Head of caudate nucleus (tissue), 42 donors: ENCODE measurements around the gene GIPC3.

Experiments used
- DNase-seq, 42 donors: peaks; one replicate each; pipeline versions ENCODE4 v3.0.0 to v3.0.0-alpha.2; 2020 to 2021; ENCODE audit warnings: mixed read lengths in 7 of 42
- intact Hi-C: fragments of 100-400 bp; cut with DNase I; formaldehyde crosslinking; loops from one replicate; pipeline ENCODE4 v1.15.0; 2022

Gene GIPC3

DNA sequence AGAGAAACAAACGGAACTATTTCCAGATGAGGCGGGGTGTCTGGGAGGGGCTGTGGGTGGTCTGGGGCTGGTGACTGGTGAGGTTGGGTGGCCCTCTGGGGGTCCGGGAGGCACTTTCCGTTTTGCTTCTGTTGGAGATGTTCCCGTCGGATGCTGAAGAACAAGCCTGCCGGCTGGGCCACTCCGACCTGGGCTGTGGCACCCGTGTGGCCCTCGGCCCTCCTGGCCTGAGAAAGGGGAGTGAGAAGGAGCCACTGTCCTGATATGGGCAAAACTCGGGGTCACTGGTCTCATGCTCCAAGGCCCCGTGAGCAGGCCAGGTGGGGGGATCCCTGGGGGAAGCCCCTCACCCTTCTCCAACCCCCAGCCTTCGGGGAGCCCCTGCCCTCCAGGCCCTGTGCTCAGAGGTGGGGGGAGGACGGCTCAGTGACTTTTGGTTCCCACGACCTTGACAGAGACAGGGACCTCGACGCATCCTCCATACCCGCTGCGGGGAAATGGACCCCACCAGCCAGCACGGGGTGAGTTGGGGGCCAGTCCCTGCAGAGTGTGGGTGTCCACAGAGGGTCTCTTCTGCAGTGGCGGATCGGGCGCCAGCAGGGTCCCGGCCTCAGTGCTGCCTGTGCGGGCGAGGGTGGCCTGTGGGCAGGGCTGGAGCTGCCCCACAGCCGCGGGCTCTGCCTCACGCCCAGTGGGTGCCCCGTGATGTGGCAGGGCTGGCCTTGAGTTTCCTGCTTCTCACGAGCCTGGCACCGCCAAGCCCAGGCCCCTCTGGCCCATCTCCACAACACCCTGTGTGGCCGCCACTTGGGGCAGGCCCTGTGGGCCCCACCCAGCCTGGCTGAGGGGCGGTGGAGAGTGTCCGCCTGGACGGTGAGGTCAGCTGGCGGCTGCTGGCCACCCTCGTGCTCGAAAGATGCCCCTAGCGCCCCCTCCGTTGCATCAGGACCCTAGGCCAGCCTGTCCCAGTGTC lies 25.8 kb downstream of the GIPC3 start:
- no peak for DNase-seq
- intact Hi-C loops = no loop called here

DNA sequence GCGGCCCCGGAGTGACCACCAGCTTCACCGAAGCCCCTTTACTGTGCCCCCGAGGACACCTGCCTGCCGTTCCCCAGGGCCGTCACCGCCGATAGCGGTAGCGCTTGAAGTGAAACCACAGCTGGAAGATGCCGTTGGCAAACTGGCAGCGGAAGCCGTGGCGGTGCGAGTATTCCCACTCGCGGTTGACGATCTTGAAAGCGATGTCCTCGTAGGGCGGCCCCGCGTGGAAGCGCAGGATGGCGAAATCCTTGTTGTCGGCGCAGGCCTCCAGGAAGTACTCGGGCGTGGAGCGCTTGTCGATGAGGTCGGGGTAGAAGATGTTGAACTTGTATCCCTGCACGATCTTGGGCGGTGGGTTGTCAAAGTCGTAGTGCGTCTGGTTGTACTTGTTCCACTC lies 26.6 kb downstream of the GIPC3 start:
- DNase-seq = no peak
- intact Hi-C loops = no loop called here

DNA sequence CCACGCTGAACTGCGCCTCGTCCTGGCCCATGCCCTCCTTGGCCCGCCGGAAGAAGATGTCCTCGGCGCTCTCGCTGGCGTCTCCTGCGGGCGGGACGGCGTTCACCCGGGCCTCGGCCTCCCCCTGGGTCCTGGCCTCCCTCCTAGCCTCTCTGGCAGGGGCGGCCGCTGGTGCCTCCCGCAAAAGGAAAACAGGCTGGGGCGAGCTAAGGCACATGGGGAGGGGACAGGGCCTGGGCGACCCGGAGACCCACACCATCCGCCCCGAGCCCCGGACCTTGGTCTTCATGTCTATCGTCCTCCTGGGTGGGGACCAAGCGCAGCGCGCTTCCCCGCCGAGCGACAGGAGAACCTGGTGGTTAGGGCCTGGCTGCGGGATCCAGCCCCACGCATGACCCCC lies 27.1 kb downstream of the GIPC3 start:
- intact Hi-C loops = no loop called here

DNA sequence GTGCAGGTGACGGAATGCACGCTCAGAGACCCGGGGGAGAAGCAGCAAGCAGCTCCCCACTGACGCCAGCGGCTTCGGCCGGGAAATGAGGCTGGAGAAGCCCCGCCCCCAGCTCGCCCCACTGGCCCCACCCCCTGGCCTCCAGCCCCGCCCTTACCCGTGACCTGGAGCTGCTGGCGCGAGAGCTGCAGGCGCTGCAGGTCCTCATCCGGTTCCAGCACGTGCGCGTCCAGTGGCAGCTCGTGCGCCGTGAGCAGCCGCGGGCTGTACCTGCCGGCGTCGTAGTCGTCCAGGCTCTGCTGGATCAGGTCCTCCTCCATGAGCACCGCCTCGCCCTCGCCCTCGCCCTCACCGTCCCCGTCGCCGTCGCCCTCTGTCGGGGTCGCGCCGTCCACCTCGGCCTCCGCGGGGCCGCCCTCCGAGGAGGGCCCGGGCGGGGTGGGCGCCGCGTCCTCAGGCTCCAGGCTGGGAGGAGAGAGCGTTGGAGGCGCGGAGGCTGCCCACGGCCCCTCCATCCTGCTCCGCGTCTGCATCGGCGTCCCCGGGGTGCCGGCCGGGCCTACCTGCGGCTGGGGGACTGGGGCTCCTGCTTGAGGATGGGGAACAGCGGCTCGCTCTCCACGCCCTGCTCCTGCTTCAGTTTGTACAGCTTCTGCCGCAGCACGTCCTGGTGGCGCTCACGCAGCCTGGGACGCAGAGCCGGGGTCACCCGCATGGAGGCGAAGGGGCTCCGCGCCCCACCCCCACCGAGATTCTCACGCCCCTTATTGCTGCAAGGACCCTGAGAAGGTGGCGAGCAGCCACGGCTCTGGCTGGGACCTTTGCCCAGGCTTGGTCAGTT lies 27.8 kb downstream of the GIPC3 start:
- intact Hi-C loops = no loop called here
- DNase-seq = no peak

More for the DNA sequence above, 27.1 kb downstream of the GIPC3 start:
- no peak for DNase-seq

DNA sequence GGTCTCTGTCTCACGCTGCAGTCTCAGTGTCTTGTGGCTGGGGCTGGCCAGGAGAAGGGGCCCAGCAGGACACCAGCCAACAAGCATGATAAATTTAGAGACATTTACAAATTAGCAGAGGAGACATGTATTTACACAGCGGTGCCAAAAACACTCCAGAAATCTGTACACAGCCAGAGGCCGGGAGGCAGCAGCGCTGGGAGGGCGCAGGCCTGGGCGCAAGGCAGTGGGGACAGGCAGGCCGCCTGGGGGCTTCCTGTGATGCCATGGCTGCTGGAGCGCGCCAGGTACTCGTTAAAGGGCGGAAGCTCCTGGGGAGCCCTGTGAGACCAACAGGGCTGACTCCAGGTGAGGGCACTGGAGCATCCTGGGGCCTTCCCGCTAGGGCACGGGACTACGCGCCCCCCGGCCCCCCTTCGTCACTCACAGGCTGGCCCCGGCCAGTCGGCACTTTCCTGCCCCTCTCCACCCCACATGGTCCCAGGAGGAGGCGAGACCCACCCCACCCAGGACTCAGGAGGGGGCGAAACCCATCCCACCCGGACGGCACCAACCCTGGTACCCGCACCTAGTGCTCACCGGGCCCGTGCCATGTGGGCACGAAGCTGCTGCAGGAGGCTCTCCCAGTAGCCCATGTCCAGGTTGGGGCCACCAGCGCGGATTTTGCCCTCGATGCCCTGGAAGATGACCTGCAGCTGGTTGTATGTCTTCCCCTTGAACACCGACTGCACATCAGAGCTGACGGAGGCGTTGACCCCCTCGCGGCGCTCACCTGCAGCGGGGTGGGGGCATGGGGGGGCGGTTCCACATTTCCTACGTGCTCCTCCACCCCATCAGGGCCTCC lies 28.8 kb downstream of the GIPC3 start:
- no peak for DNase-seq
- intact Hi-C loops = no loop called here

DNA sequence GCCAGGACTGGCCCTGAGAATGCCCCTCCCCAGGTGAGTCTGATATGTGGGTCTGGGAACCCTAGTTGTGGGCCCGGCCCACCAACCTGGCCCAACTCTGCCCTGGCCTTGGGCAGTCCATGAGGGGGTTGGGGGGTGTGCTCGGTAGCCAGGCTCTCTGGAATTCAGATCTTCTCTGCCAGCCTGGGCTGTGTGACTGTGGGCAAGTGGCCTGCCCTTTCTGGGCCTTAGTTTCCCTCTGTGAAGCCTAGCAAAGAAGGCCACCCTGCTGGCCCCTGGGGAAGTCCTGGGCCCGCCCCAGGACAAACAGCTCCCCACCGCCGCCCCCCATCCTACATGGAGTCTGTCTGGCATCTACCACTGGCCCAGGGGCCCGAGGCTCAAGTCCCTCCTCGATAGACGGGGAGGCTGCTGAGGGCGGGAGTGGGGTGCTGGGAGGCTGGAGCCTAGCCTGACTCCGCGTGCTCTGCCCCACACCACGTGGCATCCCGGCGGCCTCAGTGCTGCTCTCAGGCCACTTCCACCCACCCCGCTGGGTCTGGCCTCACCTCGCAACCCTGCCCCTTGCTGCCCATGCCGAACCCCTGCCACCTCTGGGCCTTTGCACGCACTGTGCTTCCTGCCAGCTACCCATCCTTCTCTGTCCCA lies 29.7 kb downstream of the GIPC3 start:
- intact Hi-C loops = loop anchor here (5.0 kb wide), 1 partner anchor 68 kb away; no protein-coding TSS in a partner anchor
- DNase-seq = no peak

DNA sequence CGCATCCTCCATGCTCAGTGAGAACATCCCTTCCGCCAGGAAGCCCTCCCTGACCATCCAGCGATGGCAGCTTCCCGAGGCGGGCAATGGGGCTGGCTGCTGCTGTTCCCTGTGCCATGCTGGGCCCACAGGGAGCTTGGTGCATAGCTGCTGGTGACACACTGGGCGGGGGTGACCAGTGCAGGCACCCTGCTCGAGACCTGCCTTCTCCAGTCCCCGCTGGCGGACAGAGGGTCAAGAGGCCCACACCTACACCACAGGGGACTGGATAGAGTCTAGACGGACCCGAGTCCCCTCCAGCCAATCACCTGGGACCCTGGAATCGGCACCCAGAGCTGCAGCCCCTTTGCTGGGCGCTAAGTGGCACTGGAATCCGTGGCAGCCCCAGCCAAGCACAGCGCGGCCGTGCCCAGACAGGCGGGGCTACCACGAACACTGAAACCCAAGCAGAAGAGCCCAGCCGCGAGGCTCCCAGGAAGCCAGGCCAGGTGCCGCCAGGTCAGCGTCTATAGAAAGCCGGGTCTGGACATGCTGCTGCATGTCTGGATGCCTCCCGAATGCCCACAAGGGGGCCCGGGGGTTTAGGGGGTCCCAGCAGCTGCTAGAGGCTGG lies 30.4 kb downstream of the GIPC3 start:
- DNase-seq = no peak
- intact Hi-C loops = loop anchor here (5.0 kb wide), 1 partner anchor 68 kb away; no protein-coding TSS in a partner anchor

DNA sequence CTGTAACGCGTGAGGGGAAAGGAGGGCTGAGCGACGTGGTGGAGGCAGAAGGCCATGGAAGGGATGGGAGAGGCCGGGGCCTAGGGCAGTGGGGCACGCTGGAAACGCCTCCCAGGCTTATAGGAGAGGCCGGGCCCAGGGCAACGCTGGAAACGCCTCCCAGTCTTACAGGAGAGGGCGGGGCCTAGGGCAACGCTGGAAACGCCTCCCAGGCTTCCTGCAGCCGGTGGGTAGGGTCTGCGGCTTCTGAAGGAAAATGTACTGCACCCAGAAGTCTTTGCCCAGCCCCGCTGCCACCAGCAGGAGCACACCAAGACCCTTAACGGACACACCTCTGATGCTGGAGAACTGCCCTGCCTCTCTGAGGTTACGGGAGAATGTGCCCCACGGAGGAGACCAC lies 32.2 kb downstream of the GIPC3 start:
- DNase-seq = no peak

DNA sequence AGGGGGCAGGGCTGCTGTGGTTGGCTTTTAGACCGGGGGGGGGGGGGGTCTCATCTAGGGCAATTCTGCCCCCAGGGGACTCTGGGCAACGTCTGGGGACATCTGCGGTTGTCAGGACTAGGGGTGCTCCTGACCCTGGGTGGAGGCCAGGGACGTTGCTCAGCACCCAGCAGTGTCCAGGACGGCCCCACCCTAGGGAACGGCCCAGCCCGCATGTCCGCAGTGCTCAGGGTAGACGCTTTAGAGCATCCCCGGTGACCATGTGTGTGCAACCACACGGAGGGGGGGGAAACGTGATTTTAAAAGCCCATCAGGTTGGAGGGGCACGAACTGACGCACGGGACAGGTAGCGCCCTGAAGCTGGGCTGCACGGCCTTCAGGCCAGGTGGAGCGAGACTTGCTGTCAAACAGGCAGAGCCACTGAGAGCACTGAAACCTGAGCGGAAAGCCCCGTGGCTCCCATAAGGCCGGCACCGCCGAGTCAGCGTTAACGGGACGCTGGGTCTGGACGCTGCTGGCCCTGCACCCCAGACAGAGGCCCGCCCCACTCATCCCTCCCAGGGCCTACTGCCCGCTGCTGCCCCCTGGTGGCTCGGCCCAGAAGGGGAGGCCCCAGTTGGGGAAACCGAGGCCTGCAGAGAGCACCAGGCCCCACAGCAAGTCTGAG lies 33.0 kb downstream of the GIPC3 start:
- DNase-seq = peak in 41 of 42 donors; percentile 29 to 86 (median 63)
- intact Hi-C loops = loop anchor here (5.0 kb wide), 1 partner anchor 71 kb away; no protein-coding TSS in a partner anchor

More for the DNA sequence above, 32.2 kb downstream of the GIPC3 start:
- intact Hi-C loops = loop anchor here (5.0 kb wide), 1 partner anchor 70 kb away; no protein-coding TSS in a partner anchor

DNA sequence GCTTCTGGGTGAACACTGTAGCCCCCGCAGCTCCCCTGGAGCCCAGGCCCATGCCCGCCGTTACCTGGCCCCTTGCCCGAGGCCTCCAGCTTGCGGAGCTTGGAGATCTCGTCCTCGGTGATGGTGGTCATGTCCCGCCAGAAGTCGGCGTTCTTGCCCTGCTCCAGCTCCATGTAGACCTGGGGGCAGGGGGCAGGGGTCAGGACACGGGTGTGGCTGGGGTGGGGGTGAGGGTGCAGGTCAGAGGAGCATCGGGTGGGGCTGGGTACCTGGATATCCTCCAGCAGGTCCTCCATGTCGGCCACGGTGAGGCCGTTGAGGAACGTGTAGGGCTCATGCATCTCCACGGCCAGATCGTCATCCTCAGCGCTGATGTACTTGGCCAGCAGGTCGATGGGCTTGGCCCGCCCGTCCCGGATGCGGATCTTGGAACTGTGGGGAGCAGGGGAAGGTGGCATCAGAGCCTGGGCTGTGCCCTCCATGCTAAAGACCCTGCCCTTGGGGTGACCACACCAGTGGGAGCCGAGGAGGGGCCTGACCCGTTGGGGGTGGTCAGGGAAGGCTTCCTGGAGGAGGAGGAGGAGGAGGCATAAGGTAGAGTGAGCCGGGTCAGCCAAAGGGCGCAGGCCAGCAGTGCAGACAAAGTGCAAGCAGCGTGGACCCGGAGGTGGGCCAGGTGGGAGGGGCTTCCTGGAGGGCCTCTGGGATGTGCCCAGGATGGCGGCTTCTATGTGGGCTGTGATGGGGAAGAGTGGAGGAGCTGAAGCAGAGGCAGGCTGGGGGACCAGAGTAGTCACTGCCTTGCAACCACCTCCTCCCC lies 33.7 kb downstream of the GIPC3 start:
- intact Hi-C loops = loop anchor here (5.0 kb wide), 1 partner anchor 72 kb away; no protein-coding TSS in a partner anchor
- DNase-seq = no peak

DNA sequence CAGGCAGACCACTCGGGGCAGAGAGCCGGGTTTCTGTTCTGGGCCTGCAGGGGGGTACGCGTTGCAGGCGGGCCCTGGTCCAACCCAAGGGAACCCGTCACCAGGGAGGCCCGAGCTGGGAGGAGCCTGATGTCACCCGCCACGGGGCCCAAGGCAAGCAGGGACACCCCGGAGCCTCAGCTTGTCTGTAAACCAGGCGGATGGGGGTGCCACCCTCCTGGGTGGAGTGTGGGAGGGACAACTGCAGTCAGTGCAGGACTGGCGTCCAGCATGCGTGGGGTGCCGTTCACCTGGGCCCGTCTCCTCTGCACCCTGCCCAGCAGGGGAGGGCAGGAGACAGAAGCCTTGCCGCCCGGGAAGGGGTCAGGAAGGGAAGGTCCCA lies 34.3 kb downstream of the GIPC3 start:
- intact Hi-C loops = loop anchor here (5.0 kb wide), 2 partner anchors 42 to 72 kb away; no protein-coding TSS in a partner anchor
- no peak for DNase-seq

DNA sequence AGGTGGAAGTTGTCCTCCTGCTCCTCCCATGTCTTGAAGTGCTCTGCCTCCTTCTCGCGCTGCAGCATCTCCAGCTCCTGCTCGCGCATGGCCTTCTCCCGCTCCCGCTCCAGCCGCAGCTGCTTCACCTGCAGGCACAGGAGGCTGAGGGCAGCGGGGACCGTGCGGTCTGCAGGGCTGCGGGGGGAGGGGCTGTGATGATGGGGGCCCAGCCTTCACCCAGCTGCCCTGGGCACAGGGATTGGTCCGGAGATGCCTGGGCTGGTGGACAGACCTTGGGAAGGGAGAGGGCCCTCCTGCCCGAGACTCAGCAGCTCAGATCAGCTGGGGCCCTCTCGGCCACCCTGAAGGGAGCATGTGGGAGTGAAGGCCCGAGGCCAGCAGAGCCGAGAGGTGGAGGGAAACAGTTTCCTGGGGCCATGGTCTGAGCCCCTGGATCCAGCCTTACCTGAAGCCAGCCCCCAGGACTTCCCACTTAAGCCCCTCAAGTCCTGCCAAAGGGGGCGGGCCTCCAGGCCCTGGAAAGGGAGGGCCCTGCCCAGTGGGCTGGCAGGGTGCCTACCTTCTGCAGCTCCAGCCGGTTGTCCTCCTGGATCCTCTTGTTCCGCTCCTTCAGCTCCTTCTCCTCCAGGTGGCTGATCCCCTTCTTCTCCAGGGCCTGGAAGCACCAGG lies 35.0 kb downstream of the GIPC3 start:
- intact Hi-C loops = loop anchor here (5.0 kb wide), 1 partner anchor 43 kb away; no protein-coding TSS in a partner anchor
- DNase-seq = peak in 1 of 42 donors; percentile 2

DNA sequence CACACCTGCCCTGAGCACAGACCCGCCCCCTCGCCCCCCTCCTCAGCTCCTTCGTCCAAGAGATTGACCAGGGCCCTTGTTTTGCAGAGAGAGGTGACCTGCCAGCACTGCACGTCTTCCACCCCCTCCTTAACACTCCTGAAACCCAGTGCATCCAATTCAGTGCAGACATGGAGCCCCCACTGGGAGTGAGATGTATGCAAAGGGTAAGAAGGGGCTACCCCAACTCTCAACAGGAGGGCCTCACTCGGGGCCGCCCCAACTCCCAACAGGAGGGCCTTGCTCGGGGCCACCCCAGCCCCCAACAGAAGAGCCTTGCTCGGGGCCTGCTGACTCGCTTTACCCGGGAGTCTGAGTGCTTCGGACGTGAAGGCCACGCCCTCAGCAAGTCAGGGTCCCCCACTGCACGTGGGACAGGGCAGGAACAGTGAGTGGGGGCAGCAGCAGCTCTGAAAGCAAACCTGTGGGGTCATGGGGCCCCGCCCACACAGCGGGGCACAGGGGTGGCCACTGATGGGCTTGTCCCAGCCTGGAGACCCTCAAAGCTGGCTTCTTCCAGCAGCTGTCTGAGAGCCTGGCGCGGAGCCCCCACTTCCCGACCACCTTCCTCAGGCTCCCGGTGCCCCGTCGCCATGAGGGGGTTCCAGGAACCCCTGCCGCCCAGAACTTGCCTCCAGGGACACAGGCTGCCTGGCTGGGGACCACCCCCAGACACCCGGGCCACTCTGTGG lies 35.7 kb downstream of the GIPC3 start:
- intact Hi-C loops = loop anchor here (5.0 kb wide), 1 partner anchor 44 kb away; no protein-coding TSS in a partner anchor
- DNase-seq = peak in 1 of 42 donors; percentile 2

DNA sequence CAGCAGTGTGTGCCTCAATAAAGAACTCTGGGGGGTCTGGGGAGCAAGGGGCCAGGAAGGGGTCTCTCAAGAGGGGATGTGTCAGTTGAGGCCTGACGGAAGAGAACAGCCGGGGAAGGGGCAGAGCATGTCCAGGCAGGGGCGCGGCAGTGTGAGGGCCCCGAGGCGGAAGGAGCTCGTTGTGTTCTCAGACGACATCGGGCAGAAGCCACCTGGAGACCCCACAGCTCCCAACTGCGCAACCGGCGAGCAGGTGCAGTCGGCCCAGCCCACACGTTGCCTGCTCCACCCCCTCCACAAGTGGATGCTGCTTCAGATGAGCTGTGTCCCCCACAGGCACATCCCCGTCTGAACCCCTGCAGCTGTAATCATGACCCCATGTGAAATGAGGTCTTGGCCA lies 36.4 kb downstream of the GIPC3 start:
- DNase-seq = no peak
- intact Hi-C loops = loop anchor here (5.0 kb wide), 1 partner anchor 44 kb away; no protein-coding TSS in a partner anchor

DNA sequence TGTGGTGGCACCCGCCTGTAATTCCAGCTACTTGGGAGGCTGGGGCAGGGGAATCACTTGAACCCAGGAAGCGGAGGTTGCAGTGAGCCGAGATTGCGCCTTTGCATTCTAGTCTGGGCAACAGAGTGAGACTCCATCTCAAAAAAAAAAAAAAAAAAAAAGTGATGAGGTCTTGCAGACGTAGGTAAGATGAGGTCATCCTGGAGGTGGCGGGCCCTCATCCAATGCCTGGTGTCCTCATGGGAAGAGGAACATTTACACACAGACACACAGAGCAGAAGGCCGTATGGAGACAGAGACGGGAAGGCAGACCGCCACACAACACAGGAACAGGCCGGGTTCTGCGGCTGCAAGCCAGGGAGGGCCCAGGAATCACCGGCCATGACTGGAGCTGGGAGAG lies 36.9 kb downstream of the GIPC3 start:
- intact Hi-C loops = loop anchor here (5.0 kb wide), 1 partner anchor 45 kb away; no protein-coding TSS in a partner anchor
- DNase-seq = no peak
